Measurements from ENCODE around the gene NRTN. TPM values are rescaled to one million over a fixed set of nuclear protein-coding genes. Genes with fewer than 3 reads are reported as not detected.

Gene NRTN
- total and polyA plus RNA-seq, 2 of the 13 experiments (the other 11 are each of a cell fraction or from before 2014, with no cell fraction given) = 4.1 to 5.3 TPM

DNA sequence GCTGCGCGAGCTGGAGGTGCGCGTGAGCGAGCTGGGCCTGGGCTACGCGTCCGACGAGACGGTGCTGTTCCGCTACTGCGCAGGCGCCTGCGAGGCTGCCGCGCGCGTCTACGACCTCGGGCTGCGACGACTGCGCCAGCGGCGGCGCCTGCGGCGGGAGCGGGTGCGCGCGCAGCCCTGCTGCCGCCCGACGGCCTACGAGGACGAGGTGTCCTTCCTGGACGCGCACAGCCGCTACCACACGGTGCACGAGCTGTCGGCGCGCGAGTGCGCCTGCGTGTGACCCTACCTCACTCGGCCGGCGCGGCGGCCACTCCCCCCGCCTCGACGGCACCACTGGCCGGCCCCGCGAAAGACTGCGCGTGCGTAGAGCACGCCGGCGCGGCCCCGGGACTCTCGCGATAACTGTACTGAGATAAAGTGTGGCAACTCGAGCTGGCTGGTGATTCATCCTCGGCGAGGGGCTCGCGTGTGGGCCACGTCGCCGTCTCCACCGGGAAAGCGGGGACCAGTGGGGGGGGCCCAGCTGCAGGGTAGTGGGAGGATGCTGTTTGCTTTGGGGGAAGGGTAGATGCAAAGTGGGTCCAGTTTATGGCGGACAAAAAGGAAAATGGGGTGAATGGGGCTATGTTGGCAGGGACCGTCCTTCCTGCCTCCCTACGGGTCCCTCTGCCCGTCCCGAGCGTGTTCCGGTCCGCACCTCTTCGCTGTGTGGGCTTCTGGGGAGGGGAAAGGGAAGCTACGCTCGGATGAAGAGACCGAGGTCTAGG is 23.2 kb downstream of the NRTN start (continued):
- no peak; the same call in 1 of the 2 replicates for TF ChIP-seq ZNF703 (CRISPR knock-in tag; IDR thresholded peaks at IDR 0.05; ENCODE audit: borderline replicate concordance)
- TF ChIP-seq, protein P1, sequence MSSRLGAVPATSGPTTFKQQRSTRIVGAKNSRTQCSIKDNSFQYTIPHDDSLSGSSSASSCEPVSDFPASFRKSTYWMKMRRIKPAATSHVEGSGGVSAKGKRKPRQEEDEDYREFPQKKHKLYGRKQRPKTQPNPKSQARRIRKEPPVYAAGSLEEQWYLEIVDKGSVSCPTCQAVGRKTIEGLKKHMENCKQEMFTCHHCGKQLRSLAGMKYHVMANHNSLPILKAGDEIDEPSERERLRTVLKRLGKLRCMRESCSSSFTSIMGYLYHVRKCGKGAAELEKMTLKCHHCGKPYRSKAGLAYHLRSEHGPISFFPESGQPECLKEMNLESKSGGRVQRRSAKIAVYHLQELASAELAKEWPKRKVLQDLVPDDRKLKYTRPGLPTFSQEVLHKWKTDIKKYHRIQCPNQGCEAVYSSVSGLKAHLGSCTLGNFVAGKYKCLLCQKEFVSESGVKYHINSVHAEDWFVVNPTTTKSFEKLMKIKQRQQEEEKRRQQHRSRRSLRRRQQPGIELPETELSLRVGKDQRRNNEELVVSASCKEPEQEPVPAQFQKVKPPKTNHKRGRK (CRISPR knock-in tag; IDR thresholded peaks at IDR 0.05) = no peak
- peak; percentile 66 for TF ChIP-seq YY1 (IDR thresholded peaks at IDR 0.05; ENCODE audit: insufficient read depth, insufficient replicate concordance, low read depth, low read length)
- peak; percentile 8; the same call in 1 of the 2 replicates for TF ChIP-seq RAD21 (CRISPR knock-in tag; IDR thresholded peaks at IDR 0.05)
- TF ChIP-seq, protein P2, sequence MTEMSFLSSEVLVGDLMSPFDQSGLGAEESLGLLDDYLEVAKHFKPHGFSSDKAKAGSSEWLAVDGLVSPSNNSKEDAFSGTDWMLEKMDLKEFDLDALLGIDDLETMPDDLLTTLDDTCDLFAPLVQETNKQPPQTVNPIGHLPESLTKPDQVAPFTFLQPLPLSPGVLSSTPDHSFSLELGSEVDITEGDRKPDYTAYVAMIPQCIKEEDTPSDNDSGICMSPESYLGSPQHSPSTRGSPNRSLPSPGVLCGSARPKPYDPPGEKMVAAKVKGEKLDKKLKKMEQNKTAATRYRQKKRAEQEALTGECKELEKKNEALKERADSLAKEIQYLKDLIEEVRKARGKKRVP (CRISPR knock-in tag; IDR thresholded peaks at IDR 0.05) = peak in 1 of 2 experiments; percentile 75; a peak in 2 of 4 replicates
- no peak for TF ChIP-seq ZNF557 (CRISPR knock-in tag; IDR thresholded peaks at IDR 0.05)
- TF ChIP-seq, protein P3, sequence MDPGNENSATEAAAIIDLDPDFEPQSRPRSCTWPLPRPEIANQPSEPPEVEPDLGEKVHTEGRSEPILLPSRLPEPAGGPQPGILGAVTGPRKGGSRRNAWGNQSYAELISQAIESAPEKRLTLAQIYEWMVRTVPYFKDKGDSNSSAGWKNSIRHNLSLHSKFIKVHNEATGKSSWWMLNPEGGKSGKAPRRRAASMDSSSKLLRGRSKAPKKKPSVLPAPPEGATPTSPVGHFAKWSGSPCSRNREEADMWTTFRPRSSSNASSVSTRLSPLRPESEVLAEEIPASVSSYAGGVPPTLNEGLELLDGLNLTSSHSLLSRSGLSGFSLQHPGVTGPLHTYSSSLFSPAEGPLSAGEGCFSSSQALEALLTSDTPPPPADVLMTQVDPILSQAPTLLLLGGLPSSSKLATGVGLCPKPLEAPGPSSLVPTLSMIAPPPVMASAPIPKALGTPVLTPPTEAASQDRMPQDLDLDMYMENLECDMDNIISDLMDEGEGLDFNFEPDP (CRISPR knock-in tag; conservative IDR thresholded peaks at IDR 0.05) = no peak
- no peak for TF ChIP-seq ZNF644 (CRISPR knock-in tag; IDR thresholded peaks at IDR 0.05; ENCODE audit: low read depth)
- TF ChIP-seq HNRNPL (IDR thresholded peaks at IDR 0.05; ENCODE audit: low read depth, low read length) = peak; percentile 72; the same call in 1 of the 2 replicates
- TF ChIP-seq, protein P4, sequence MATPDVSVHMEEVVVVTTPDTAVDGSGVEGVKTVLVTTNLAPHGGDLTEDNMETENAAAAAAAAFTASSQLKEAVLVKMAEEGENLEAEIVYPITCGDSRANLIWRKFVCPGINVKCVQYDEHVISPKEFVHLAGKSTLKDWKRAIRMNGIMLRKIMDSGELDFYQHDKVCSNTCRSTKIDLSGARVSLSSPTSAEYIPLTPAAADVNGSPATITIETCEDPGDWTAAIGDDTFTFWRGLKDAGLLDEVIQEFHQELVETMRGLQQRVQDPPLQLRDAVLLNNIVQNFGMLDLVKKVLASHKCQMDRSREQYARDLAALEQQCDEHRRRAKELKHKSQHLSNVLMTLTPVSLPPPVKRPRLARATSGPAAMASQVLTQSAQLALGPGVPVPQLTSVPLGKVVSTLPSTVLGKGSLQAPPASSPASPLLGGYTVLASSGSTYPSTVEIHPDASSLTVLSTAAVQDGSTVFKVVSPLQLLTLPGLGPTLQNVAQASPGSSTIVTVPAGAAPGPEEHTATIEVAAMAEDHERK (CRISPR knock-in tag; IDR thresholded peaks at IDR 0.05; ENCODE audit: low read depth) = peak; percentile 55; the same call in 1 of the 2 replicates
- TF ChIP-seq, protein P5, sequence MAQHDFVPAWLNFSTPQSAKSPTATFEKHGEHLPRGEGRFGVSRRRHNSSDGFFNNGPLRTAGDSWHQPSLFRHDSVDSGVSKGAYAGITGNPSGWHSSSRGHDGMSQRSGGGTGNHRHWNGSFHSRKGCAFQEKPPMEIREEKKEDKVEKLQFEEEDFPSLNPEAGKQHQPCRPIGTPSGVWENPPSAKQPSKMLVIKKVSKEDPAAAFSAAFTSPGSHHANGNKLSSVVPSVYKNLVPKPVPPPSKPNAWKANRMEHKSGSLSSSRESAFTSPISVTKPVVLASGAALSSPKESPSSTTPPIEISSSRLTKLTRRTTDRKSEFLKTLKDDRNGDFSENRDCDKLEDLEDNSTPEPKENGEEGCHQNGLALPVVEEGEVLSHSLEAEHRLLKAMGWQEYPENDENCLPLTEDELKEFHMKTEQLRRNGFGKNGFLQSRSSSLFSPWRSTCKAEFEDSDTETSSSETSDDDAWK (CRISPR knock-in tag; IDR thresholded peaks at IDR 0.05) = no peak
- peak; percentile 45; the same call in 1 of the 2 replicates for TF ChIP-seq YEATS4 (CRISPR knock-in tag; IDR thresholded peaks at IDR 0.05; ENCODE audit: borderline replicate concordance)
- TF ChIP-seq, protein P6, sequence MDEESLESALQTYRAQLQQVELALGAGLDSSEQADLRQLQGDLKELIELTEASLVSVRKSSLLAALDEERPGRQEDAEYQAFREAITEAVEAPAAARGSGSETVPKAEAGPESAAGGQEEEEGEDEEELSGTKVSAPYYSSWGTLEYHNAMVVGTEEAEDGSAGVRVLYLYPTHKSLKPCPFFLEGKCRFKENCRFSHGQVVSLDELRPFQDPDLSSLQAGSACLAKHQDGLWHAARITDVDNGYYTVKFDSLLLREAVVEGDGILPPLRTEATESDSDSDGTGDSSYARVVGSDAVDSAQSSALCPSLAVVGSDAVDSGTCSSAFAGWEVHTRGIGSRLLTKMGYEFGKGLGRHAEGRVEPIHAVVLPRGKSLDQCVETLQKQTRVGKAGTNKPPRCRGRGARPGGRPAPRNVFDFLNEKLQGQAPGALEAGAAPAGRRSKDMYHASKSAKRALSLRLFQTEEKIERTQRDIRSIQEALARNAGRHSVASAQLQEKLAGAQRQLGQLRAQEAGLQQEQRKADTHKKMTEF (CRISPR knock-in tag; IDR thresholded peaks at IDR 0.05) = peak; percentile 93
- TF ChIP-seq ZNF549 (CRISPR knock-in tag; IDR thresholded peaks at IDR 0.05) = no peak
- peak; percentile 86; the same call in 1 of the 2 replicates for TF ChIP-seq ZNF674 (CRISPR knock-in tag; IDR thresholded peaks at IDR 0.05; ENCODE audit: low read depth)
- TF ChIP-seq ZNF296 (CRISPR knock-in tag; conservative IDR thresholded peaks at IDR 0.05) = no peak
- TF ChIP-seq, protein P7, sequence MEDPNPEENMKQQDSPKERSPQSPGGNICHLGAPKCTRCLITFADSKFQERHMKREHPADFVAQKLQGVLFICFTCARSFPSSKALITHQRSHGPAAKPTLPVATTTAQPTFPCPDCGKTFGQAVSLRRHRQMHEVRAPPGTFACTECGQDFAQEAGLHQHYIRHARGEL (CRISPR knock-in tag; IDR thresholded peaks at IDR 0.05) = no peak
- TF ChIP-seq NR2F6 (IDR thresholded peaks at IDR 0.05) = no peak
- TF ChIP-seq NR2F6 (CRISPR knock-in tag; IDR thresholded peaks at IDR 0.05) = no peak
- 0 out of 2 replicates have a peak, but pooled peaks have one; percentile 41 for TF ChIP-seq ZBTB1 (CRISPR knock-in tag; IDR thresholded peaks at IDR 0.05; ENCODE audit: borderline replicate concordance)
